Measurements from ENCODE around the gene VAV3. TPM values are rescaled to one million over a fixed set of nuclear protein-coding genes. Genes with fewer than 3 reads are reported as not detected.

The VAV3 gene
- total RNA-seq, 1 donor from 2014 or later: 1.8 TPM

- H3K9me3 Mint-ChIP-seq (ENCODE audit: low read depth): no peaks in the 10 kb centered on the region
- H3K27me3 Mint-ChIP-seq: no peaks in the 10 kb centered on the region
- no peak overlapping the region for H3K27ac Mint-ChIP-seq
- H3K36me3 Mint-ChIP-seq (ENCODE audit: insufficient read depth): no peaks in the 10 kb centered on the region
- H3K4me1 Mint-ChIP-seq (ENCODE audit: low read depth): peaks cover 2% of the 10 kb centered on the region
- no peak overlapping the region for H3K4me3 Mint-ChIP-seq (ENCODE audit: low read depth)
- TF ChIP-seq CTCF (IDR thresholded peaks at IDR 0.05; ENCODE audit: unreplicated experiment): no peak
- DNase-seq (ENCODE audit: low spot score, unreplicated experiment): no peak
Measured at GRCh38 chr1:107538502-107538901, 426.5 kb downstream of the VAV3 start.

- Mint-ChIP-seq H3K27ac (no peak overlapping the region), H3K4me1 (ENCODE audit: low read depth) (peaks cover 17% of the 10 kb centered on the region), H3K27me3 (no peaks in the 10 kb centered on the region), H3K9me3 (ENCODE audit: low read depth) (no peaks in the 10 kb centered on the region), H3K36me3 (ENCODE audit: insufficient read depth) (no peaks in the 10 kb centered on the region), H3K4me3 (ENCODE audit: low read depth) (no peak overlapping the region)
- DNase-seq (ENCODE audit: low spot score, unreplicated experiment): no peak
- no peak for TF ChIP-seq CTCF (IDR thresholded peaks at IDR 0.05; ENCODE audit: unreplicated experiment)
Measured at GRCh38 chr1:107536266-107536665, 428.7 kb downstream of the VAV3 start.

- TF ChIP-seq CTCF (IDR thresholded peaks at IDR 0.05; ENCODE audit: unreplicated experiment): no peak
- Mint-ChIP-seq H3K27ac (no peak overlapping the region), H3K4me3 (ENCODE audit: low read depth) (no peak overlapping the region), H3K4me1 (ENCODE audit: low read depth) (peaks cover 20% of the 10 kb centered on the region), H3K9me3 (ENCODE audit: low read depth) (no peaks in the 10 kb centered on the region), H3K27me3 (no peaks in the 10 kb centered on the region), H3K36me3 (ENCODE audit: insufficient read depth) (no peaks in the 10 kb centered on the region)
- DNase-seq (ENCODE audit: low spot score, unreplicated experiment): no peak
Measured at GRCh38 chr1:107535091-107535490, 429.9 kb downstream of the VAV3 start.

- no peak for TF ChIP-seq CTCF (IDR thresholded peaks at IDR 0.05; ENCODE audit: unreplicated experiment)
- Mint-ChIP-seq H3K27me3 (no peaks in the 10 kb centered on the region), H3K4me1 (ENCODE audit: low read depth) (peaks cover 20% of the 10 kb centered on the region), H3K4me3 (ENCODE audit: low read depth) (no peak overlapping the region), H3K36me3 (ENCODE audit: insufficient read depth) (no peaks in the 10 kb centered on the region), H3K9me3 (ENCODE audit: low read depth) (no peaks in the 10 kb centered on the region), H3K27ac (no peak overlapping the region)
- no peak for DNase-seq (ENCODE audit: low spot score, unreplicated experiment)
Measured at GRCh38 chr1:107534632-107535031, 430.3 kb downstream of the VAV3 start.

- no peak for TF ChIP-seq CTCF (IDR thresholded peaks at IDR 0.05; ENCODE audit: unreplicated experiment)
- no peak for DNase-seq (ENCODE audit: low spot score, unreplicated experiment)
- H3K4me3 Mint-ChIP-seq (ENCODE audit: low read depth): no peak overlapping the region
- H3K27me3 Mint-ChIP-seq: no peaks in the 10 kb centered on the region
- no peaks in the 10 kb centered on the region for H3K36me3 Mint-ChIP-seq (ENCODE audit: insufficient read depth)
- H3K27ac Mint-ChIP-seq: no peak overlapping the region
- no peaks in the 10 kb centered on the region for H3K9me3 Mint-ChIP-seq (ENCODE audit: low read depth)
- peaks cover 29% of the 10 kb centered on the region for H3K4me1 Mint-ChIP-seq (ENCODE audit: low read depth)
Measured at GRCh38 chr1:107533436-107533835, 431.5 kb downstream of the VAV3 start.

Data from progenitor cell of endocrine pancreas (in vitro differentiated cells).